Ectodermal cell (in vitro differentiated cells): ENCODE data around the gene SYTL1.

Source experiments
- H3K27ac ChIP-seq: 2 replicates; pipeline ENCODE4 v1.7.0; 2013; ENCODE audit warnings: mild to moderate bottlenecking, low read depth, low read length; ENCODE audit not compliant: insufficient read depth, poor library complexity, severe bottlenecking
- H3K27me3 ChIP-seq: 2 replicates; pipeline ENCODE4 v1.7.0; 2013; ENCODE audit warnings: mild to moderate bottlenecking, low read length; ENCODE audit not compliant: insufficient read depth, control insufficient read depth, poor library complexity, severe bottlenecking
- H3K36me3 ChIP-seq: one replicate; pipeline ENCODE4 v1.7.0; 2013; ENCODE audit warnings: low read length; ENCODE audit not compliant: control insufficient read depth, insufficient read depth
- H3K4me1 ChIP-seq: one replicate; pipeline ENCODE4 v1.7.0; 2013; ENCODE audit warnings: low read length; ENCODE audit not compliant: control insufficient read depth, insufficient read depth
- H3K4me3 ChIP-seq: 2 replicates; pipeline ENCODE4 v1.7.0; 2013; ENCODE audit warnings: low read depth, low read length, control low read depth; ENCODE audit not compliant: insufficient read depth
- H3K9me3 ChIP-seq: 2 replicates; pipeline ENCODE4 v1.7.0; 2013; ENCODE audit warnings: mild to moderate bottlenecking, low read length, moderate library complexity; ENCODE audit not compliant: control insufficient read depth
- WGBS, 2 experiments: methylation state at CpG; one replicate each; pipeline ENCODE4 v1.1.7; 2013; ENCODE audit warnings: missing lambda C conversion rate in 2 of 2; 5-methylcytosine and 5-hydroxymethylcytosine counted together

Gene SYTL1

DNA sequence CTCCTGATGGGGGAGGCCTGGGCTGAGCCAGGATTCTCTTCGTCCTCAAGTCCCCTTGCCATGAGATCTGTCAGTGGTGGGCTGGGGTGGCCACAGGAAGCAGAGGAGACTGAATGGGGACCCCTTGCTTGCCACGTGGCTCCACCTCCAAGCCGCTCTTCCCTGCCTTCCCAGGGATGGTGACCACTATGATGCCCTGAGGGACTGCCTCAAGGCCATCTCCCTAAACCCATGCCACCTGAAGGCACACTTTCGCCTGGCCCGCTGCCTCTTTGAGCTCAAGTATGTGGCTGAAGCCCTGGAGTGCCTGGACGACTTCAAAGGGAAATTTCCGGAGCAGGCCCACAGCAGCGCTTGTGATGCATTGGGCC is 40.8 kb upstream of the SYTL1 start:
- no peak overlapping the region for H3K4me3 ChIP-seq
- peaks cover 13% of the 10 kb centered on the region for H3K36me3 ChIP-seq
- peaks cover 46% of the 10 kb centered on the region for H3K4me1 ChIP-seq
- H3K27ac ChIP-seq, result no peak overlapping the region
- 60 to 61% methylated on average over 8 of the region's 8 CpGs for WGBS, 2 experiments
- H3K27me3 ChIP-seq, result no peaks in the 10 kb centered on the region
- no peaks in the 10 kb centered on the region for H3K9me3 ChIP-seq

DNA sequence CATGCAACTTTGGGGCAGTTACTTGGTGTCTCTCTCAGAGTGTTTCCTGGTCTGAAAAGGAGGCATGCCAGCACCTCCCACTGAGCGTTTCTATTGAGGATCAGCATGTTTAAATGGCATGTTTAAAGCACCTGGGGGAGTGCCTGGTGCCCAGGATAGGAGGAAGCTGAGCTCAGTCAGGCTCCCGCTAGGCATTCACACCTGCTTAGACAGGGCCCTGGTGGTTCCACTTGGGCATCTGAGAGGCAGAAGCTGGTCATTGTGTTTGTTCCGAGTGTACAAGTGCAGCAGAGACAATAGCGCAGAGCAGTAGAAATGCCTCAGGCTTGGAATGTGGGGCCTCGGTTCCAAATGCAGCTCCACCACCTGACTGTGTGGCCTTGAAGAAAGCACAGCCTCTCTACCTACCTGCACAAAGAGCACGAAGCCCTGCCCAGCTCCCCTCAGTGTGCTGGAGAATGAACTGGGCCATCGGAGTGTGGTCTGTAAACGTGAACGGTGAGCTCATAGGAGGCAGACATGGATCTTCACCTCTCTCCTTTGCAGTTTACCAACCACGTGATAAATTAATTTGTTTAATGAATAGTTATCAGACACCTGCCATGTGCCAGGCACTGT is 40.1 kb upstream of the SYTL1 start:
- no peak overlapping the region for H3K27ac ChIP-seq
- H3K4me1 ChIP-seq, result peaks cover 52% of the 10 kb centered on the region
- H3K36me3 ChIP-seq, result peaks cover 13% of the 10 kb centered on the region
- H3K9me3 ChIP-seq, result no peaks in the 10 kb centered on the region
- 81 to 84% methylated on average over 10 of the region's 10 CpGs for WGBS, 2 experiments
- H3K4me3 ChIP-seq, result no peak overlapping the region
- H3K27me3 ChIP-seq, result no peaks in the 10 kb centered on the region

DNA sequence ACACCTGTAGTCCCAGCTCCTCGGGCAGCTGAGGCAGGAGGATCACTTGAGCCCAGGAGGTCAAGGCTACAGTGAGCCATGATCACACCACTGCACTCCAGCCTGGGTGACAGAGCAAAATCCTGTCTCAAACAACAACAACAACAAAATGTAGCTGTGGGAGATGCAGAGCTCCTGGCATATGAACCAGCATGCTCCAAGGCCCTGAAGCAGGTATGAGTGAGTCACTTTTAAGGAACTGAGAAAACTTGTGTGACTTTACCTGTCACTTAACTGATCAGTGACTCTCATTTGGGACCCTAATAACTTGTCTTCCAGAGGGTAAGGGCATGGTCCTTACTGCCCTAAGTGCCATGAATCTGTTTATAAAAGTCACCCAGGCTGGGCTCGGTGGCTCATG is 39.2 kb upstream of the SYTL1 start:
- peaks cover 62% of the 10 kb centered on the region for H3K4me1 ChIP-seq
- 88 to 91% methylated on average over 2 of the region's 2 CpGs for WGBS, 2 experiments

DNA sequence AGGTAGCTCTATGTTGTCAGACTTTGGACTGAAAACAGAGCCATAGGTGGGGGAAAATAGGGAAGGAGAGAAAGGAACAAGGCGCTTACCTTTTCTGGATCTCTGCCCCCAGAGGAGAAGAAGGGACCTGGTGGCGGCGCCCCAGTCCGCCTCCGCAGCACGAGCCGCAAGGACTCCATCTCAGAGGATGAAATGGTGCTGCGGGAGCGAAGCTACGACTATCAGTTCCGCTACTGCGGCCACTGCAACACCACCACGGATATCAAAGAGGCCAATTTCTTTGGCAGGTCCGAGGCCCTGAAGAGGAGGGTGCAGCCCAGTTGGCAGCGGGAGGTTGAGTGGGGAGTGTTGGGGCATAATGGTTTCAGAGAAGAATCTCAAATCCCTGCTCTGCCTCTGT is 38.3 kb upstream of the SYTL1 start:
- 93% methylated on average over 15 of the region's 15 CpGs for WGBS, 2 experiments
- Histone ChIP-seq H3K36me3 (no peaks in the 10 kb centered on the region), H3K4me1 (peaks cover 65% of the 10 kb centered on the region)

More for the DNA sequence above, 39.2 kb upstream of the SYTL1 start:
- no peaks in the 10 kb centered on the region for H3K9me3 ChIP-seq
- H3K27me3 ChIP-seq, result no peaks in the 10 kb centered on the region
- no peak overlapping the region for H3K27ac ChIP-seq
- peaks cover 5% of the 10 kb centered on the region for H3K36me3 ChIP-seq
- H3K4me3 ChIP-seq, result no peak overlapping the region

DNA sequence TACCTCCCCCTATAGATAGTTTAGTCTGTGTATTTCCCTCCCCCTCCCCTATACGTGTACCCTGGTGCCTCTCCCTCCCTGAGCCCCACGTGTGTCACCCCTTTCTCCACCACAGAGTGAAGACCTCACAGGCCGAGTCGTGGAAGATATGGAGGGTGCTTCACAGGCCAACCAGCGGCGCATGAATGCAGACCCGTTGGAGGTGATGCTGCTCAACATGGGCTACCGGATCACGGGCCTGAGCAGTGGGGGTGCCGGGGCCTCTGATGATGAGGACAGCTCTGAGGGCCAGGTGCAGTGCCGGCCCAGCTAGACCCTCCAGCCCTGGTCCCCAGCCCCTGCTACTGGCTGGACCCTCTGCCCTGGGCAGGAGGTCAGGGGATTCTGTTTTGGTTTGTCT is 35.8 kb upstream of the SYTL1 start:
- H3K36me3 ChIP-seq, result no peaks in the 10 kb centered on the region
- H3K27ac ChIP-seq, result peak overlapping the region; percentile 44
- H3K9me3 ChIP-seq, result no peaks in the 10 kb centered on the region
- H3K27me3 ChIP-seq, result no peaks in the 10 kb centered on the region
- WGBS, 2 experiments, result 89 to 90% methylated on average over 11 of the region's 11 CpGs
- H3K4me3 ChIP-seq, result no peak overlapping the region
- peaks cover 43% of the 10 kb centered on the region for H3K4me1 ChIP-seq

More for the DNA sequence above, 38.3 kb upstream of the SYTL1 start:
- Histone ChIP-seq H3K4me3 (no peak overlapping the region), H3K9me3 (no peaks in the 10 kb centered on the region), H3K27me3 (no peaks in the 10 kb centered on the region), H3K27ac (no peak overlapping the region)

DNA sequence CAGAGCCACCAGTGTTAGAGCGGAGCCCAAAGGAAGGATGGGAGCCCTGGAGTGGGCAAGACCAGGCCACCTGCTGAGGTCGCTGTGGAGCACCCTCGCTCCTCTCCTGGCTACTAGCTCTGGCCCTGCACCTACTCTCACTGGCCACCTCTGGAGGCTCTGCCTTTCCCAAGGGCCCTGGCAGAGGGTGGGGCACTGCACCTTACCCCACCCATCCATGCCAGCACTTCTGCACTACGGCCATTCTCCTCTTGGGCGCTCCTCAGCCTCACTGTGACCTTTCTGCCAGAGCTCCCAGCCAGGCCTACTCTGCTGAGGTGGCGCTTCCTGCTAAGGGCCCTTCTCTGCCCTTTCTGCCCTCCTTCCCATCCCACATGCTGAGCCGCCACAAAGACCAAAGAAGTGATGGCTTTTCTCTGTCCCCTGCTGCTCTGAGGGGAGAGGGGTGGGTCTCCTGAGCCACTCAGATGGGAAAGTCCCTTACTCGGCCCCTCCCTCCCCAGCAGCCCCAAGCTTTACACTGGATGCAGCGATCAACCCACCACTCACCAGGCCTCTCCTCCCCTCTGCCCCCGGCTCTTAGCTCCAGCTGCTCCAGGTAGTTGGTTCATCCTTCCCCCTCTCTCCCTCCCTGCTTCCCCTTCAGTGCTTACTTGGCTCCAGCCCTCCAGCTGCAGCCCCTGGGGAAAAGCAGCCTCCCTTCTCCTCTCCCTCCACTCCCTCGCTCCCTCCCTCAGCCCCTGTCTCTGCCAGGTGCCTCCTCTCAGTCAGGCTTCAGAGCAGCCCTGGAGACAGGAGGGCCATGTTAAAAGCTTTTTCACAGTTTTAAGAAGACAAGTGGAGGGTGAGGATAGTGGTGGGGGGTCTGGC is 34.7 kb upstream of the SYTL1 start:
- 25 to 26% methylated on average over 11 of the region's 11 CpGs for WGBS, 2 experiments
- Histone ChIP-seq H3K27ac (peak overlapping the region; percentile 91), H3K4me3 (no peak overlapping the region), H3K36me3 (no peaks in the 10 kb centered on the region), H3K9me3 (no peaks in the 10 kb centered on the region), H3K4me1 (peaks cover 35% of the 10 kb centered on the region), H3K27me3 (no peaks in the 10 kb centered on the region)

DNA sequence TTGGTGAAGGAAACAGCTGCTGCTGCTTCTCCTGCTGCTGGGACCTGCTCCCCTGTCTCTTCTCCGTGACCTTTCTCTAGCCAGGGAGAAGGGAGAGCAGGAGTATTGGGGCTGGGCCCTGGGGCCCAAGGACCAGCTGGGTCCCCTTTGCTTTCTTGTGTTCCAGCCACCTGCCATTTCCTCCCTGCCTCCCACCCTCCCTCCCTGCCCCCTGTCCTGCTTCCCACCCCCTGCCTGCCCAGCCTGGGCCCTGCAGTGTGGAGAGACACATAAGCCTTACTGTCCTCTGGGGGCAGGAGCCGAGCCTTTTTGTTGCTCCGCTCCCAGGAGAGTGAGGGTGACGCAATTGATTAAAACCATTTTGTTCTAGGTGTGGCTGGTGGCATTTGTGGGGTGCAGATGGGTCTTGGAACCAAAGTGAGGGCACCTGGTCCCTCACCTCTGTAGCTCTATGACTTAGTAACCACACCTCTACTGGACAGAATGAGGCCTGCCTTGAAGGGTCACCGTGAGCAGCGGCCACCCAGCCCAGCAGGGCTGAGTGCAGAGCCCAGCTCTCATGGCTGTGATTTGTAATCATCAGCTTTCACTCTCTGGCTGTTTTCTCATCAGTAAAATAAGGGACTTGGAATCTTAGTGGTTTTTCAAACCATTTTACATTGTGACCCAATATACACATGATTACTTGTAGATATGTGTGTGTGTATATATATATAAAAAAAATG is 33.8 kb upstream of the SYTL1 start:
- H3K36me3 ChIP-seq, result no peaks in the 10 kb centered on the region
- no peaks in the 10 kb centered on the region for H3K9me3 ChIP-seq
- WGBS, 2 experiments, result 48 to 49% methylated on average over 6 of the region's 6 CpGs
- H3K27ac ChIP-seq, result peak overlapping the region; percentile 91
- peaks cover 35% of the 10 kb centered on the region for H3K4me1 ChIP-seq
- no peaks in the 10 kb centered on the region for H3K27me3 ChIP-seq
- H3K4me3 ChIP-seq, result no peak overlapping the region

DNA sequence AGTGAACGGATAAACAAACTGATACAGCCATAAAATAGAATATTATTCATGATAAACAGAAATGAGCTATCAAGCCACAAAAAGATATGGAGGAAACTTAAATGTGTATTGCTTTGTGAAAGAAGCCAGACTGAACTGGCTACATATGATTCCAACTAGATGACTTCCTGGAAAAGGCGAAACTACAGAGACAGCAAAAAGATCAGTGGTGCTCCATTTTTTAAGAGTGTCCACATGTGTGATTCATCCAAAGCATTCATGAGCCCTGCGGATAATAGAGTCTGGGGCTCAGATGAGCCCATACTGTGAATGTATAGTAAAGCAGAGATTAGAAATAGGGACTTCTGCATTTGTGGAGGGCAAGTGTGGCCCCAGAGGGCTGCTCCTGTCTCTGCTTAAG is 27.7 kb upstream of the SYTL1 start:
- Histone ChIP-seq H3K27ac (no peak overlapping the region), H3K4me3 (no peak overlapping the region), H3K36me3 (no peaks in the 10 kb centered on the region), H3K27me3 (no peaks in the 10 kb centered on the region), H3K9me3 (no peaks in the 10 kb centered on the region), H3K4me1 (no peaks in the 10 kb centered on the region)
- 95 to 98% methylated on average over 2 of the region's 3 CpGs for WGBS, 2 experiments

DNA sequence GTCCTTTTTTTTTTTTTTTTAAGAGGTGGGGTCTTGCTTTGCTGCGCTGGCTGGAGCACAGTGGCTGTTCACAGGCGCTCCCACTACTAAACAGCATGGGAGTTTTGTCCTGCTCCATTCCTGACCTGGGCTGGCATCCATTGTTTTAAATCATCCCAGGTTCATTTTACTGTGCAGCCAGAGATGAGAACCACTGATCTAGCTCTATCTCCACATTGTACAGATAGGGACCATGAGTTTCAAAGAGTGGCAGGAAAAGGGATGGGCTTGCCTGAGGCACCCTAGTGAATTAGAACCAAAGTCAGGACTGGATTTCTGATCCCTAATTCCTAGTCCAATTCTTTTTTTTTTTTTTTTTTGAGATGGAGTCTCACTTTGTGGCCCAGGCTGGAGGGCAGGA is 27.1 kb upstream of the SYTL1 start:
- Histone ChIP-seq H3K27ac (no peak overlapping the region), H3K4me1 (no peaks in the 10 kb centered on the region), H3K9me3 (no peaks in the 10 kb centered on the region), H3K36me3 (no peaks in the 10 kb centered on the region), H3K27me3 (no peaks in the 10 kb centered on the region), H3K4me3 (no peak overlapping the region)
- 79 to 87% methylated on average over 2 of the region's 2 CpGs for WGBS, 2 experiments

DNA sequence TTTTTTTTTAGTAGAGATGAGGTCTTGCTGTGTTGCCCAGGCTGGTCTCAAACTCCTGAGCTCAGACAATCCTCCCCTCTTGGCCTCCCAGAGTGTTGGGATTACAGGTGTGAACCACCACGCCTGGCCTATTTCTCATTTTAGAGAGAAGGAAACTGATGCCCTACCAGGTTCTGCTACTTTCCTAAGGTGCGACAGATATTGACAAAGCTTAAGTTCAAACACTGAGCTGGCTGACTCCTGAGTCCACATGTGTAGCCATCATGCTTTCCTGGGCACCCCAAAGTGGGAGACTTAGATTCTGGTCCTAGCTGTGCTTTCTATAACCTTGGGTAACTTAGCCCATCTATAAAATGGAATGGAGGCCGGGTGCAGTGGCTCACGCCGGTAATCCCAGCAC is 25.0 kb upstream of the SYTL1 start:
- no peaks in the 10 kb centered on the region for H3K9me3 ChIP-seq
- H3K27me3 ChIP-seq, result no peaks in the 10 kb centered on the region
- H3K4me1 ChIP-seq, result no peaks in the 10 kb centered on the region
- H3K4me3 ChIP-seq, result no peak overlapping the region
- H3K36me3 ChIP-seq, result no peaks in the 10 kb centered on the region
- 88 to 93% methylated on average over 5 of the region's 5 CpGs for WGBS, 2 experiments
- no peak overlapping the region for H3K27ac ChIP-seq
